Fibroblast of lung (primary cell): Measurements from ENCODE around the gene ANKRD44.

Experiments
- CTCF ChIP-seq, 2 donors: IDR thresholded peaks in 1 of 2; conservative IDR thresholded peaks in 1 of 2; 1 replicate in 1 of 2; 2 replicates in 1 of 2; pipeline ENCODE4 v1.5.1; 2011 to 2012; ENCODE audit warnings: low read length in 2 of 2, control low read depth in 1 of 2, inconsistent platforms in 1 of 2, low read depth in 1 of 2, mild to moderate bottlenecking in 1 of 2
- EZH2 ChIP-seq: IDR thresholded peaks from 2 replicates; pipeline ENCODE4 v1.5.1; 2012; ENCODE audit warnings: low read length, control low read depth, mild to moderate bottlenecking; ENCODE audit errors: missing control alignments

GRCh38 chr2:197281421-197281820, 29.2 kb downstream of the ANKRD44 start:
- TF ChIP-seq CTCF (conservative IDR thresholded peaks at IDR 0.05 in 1 of 2, IDR thresholded peaks at IDR 0.05 in 1 of 2; ENCODE audit: low read depth in 1 of 2, low read length in 2 of 2) (no peak), EZH2 (no peak)
